Naive thymus-derived CD4-positive, alpha-beta T cell (primary cell): Measurements from ENCODE around the gene RGS6. TPM values are rescaled to one million over a fixed set of nuclear protein-coding genes. Genes with fewer than 3 reads are reported as not detected.

Experiments used
- ATAC-seq: fragments of 150-1000 bp; cut with Tn5 transposase; 2 replicates; pipeline ENCODE4 v1.10.0; 2021; ENCODE audit warnings: mild to moderate bottlenecking, moderate library complexity
- CTCF ChIA-PET: fragments of 350-600 bp; sonication (Branson Sonifier 250); formaldehyde crosslinking; loops from one replicate; lab custom pipeline; 2021; ENCODE audit warnings: antibody characterized with exemption; lab: Charles Lee
- POLR2A ChIA-PET: fragments of 350-600 bp; sonication (Branson Sonifier 250); formaldehyde crosslinking; loops from one replicate; lab custom pipeline; 2021; ENCODE audit warnings: antibody characterized with exemption, inconsistent platforms; lab: Charles Lee
- DNase-seq, 9 donors: peaks; one replicate each; pipeline versions ENCODE4 v3.0.0 to v3.0.0-alpha.2; 2020 to 2022; ENCODE audit warnings: mixed read lengths in 1 of 9
- H3K27ac ChIP-seq: one replicate; pipeline ENCODE4 v1.7.0; 2013; ENCODE audit warnings: mild to moderate bottlenecking, low read depth, low read length, moderate library complexity
- H3K27me3 ChIP-seq, 2 donors: one replicate each; pipeline ENCODE4 v1.7.0; 2013; ENCODE audit warnings: low read length in 2 of 2, mild to moderate bottlenecking in 2 of 2, moderate library complexity in 2 of 2; ENCODE audit not compliant: control insufficient read depth in 2 of 2, insufficient read depth in 2 of 2
- H3K36me3 ChIP-seq, 3 experiments: 1 replicate in 2 of 3; 2 replicates in 1 of 3; pipeline ENCODE4 v1.7.0; 2013; ENCODE audit warnings: low read length in 3 of 3, mild to moderate bottlenecking in 3 of 3, moderate library complexity in 1 of 3; ENCODE audit not compliant: insufficient read depth in 3 of 3, control insufficient read depth in 2 of 3
- H3K4me1 ChIP-seq, 2 donors: one replicate each; pipeline ENCODE4 v1.7.0; 2013; ENCODE audit warnings: low read length in 2 of 2, mild to moderate bottlenecking in 2 of 2, moderate library complexity in 1 of 2; ENCODE audit not compliant: control insufficient read depth in 2 of 2, insufficient read depth in 2 of 2
- H3K4me3 ChIP-seq: 2 replicates; pipeline ENCODE4 v1.7.0; 2013; ENCODE audit warnings: mild to moderate bottlenecking, low read length
- H3K9me3 ChIP-seq, 3 experiments: 1 replicate in 2 of 3; 2 replicates in 1 of 3; pipeline ENCODE4 v1.7.0; 2013; ENCODE audit warnings: low read length in 3 of 3; ENCODE audit not compliant: control insufficient read depth in 2 of 3
- H3K27ac Mint-ChIP-seq, 9 donors: one replicate each; pipeline ENCODE4 v1.8.0; 2020 to 2022; ENCODE audit warnings: mixed read lengths in 9 of 9, mild to moderate bottlenecking in 8 of 9, moderate library complexity in 5 of 9, inconsistent platforms in 2 of 9
- H3K27me3 Mint-ChIP-seq, 5 donors: one replicate each; pipeline ENCODE4 v1.8.0; 2021 to 2022; ENCODE audit warnings: mixed read lengths in 5 of 5, mild to moderate bottlenecking in 1 of 5
- H3K36me3 Mint-ChIP-seq, 5 donors: one replicate each; pipeline ENCODE4 v1.8.0; 2020 to 2022; ENCODE audit warnings: mixed read lengths in 5 of 5, mild to moderate bottlenecking in 3 of 5, inconsistent platforms in 1 of 5
- H3K4me1 Mint-ChIP-seq, 7 donors: one replicate each; pipeline ENCODE4 v1.8.0; 2020 to 2022; ENCODE audit warnings: mixed read lengths in 7 of 7, mild to moderate bottlenecking in 3 of 7, inconsistent platforms in 1 of 7
- H3K4me3 Mint-ChIP-seq, 10 donors: one replicate each; pipeline ENCODE4 v1.8.0; 2020 to 2022; ENCODE audit warnings: mild to moderate bottlenecking in 10 of 10, mixed read lengths in 10 of 10, moderate library complexity in 6 of 10, inconsistent platforms in 2 of 10
- H3K9me3 Mint-ChIP-seq, 11 donors: one replicate each; pipeline ENCODE4 v1.8.0; 2020 to 2022; ENCODE audit warnings: mixed read lengths in 11 of 11, mild to moderate bottlenecking in 4 of 11, inconsistent platforms in 1 of 11, moderate library complexity in 1 of 11
- intact Hi-C, 2 donors: fragments of 100-400 bp; cut with micrococcal nuclease; formaldehyde crosslinking; loops; one replicate each; pipeline ENCODE4 v1.15.1; 2023
- polyA plus RNA-seq, 2 donors: library from polyadenylated mRNA; unstranded; fragments of 300-500 nt; fragmentation: Illumina TruSeq; gene quantifications; one replicate each; pipeline ENCODE4 v1.2.3, GENCODE V29; 2021
- total RNA-seq, 6 experiments: library from RNA in 5 of 6; stranded (reverse) in 5 of 6; gene quantifications; 1 replicate in 5 of 6; 2 replicates in 1 of 6; pipeline ENCODE4 v1.2.3 and lab custom pipeline; 2021 to 2026

The RGS6 gene
- total and polyA plus RNA-seq, 7 experiments from 2014 or later = 0.29 to 0.97 TPM; not detected in 5

- intact Hi-C loops = no loop called here
- H3K4me1 Mint-ChIP-seq = no peaks in the 10 kb centered on the region
- H3K27ac Mint-ChIP-seq = no peak overlapping the region
- no peaks in the 10 kb centered on the region for H3K9me3 ChIP-seq
- ChIA-PET CTCF (no interaction called here), POLR2A (no interaction called here)
- H3K36me3 Mint-ChIP-seq = peaks cover 0 to 4% (median 0%) of the 10 kb centered on the region in 5 donors
- no peak overlapping the region for H3K4me3 ChIP-seq
- H3K36me3 ChIP-seq = no peaks in the 10 kb centered on the region
- H3K27me3 Mint-ChIP-seq = peaks cover 8 to 34% (median 21%) of the 10 kb centered on the region in 5 donors
- no peak for DNase-seq
- H3K9me3 Mint-ChIP-seq = peaks cover 0 to 14% (median 5%) of the 10 kb centered on the region in 11 donors
- H3K4me3 Mint-ChIP-seq = no peak overlapping the region
- no peaks in the 10 kb centered on the region for H3K4me1 ChIP-seq
- H3K27me3 ChIP-seq = no peaks in the 10 kb centered on the region
- H3K27ac ChIP-seq = no peak overlapping the region
- ATAC-seq = no peak
Measured at GRCh38 chr14:71970272-71970671, 38.0 kb downstream of the RGS6 start.

- Histone ChIP-seq H3K36me3 (no peaks in the 10 kb centered on the region), H3K9me3 (no peaks in the 10 kb centered on the region), H3K27ac (no peak overlapping the region), H3K27me3 (peaks cover 0 to 2% of the 10 kb centered on the region in 2 donors), H3K4me3 (no peak overlapping the region), H3K4me1 (no peaks in the 10 kb centered on the region)
- Mint-ChIP-seq H3K27ac (no peak overlapping the region), H3K9me3 (peaks cover 0 to 6% (median 0%) of the 10 kb centered on the region in 11 donors), H3K36me3 (no peaks in the 10 kb centered on the region), H3K4me1 (peaks cover 0 to 6% (median 0%) of the 10 kb centered on the region in 7 donors), H3K4me3 (no peak overlapping the region), H3K27me3 (peaks cover 4 to 35% (median 30%) of the 10 kb centered on the region in 5 donors)
- intact Hi-C loops = no loop called here
- DNase-seq (no peak), ATAC-seq (no peak)
- ChIA-PET CTCF (no interaction called here), POLR2A (no interaction called here)
Measured at GRCh38 chr14:71985538-71986189, 53.4 kb downstream of the RGS6 start.

- Mint-ChIP-seq H3K9me3 (peaks cover 0 to 2% (median 0%) of the 10 kb centered on the region in 11 donors), H3K27me3 (peaks cover 4 to 19% (median 17%) of the 10 kb centered on the region in 5 donors), H3K27ac (no peak overlapping the region), H3K4me1 (peaks cover 0 to 4% (median 0%) of the 10 kb centered on the region in 7 donors), H3K36me3 (no peaks in the 10 kb centered on the region), H3K4me3 (no peak overlapping the region)
- no peaks in the 10 kb centered on the region for H3K27me3 ChIP-seq
- no peaks in the 10 kb centered on the region for H3K36me3 ChIP-seq
- no peak for ATAC-seq
- H3K4me1 ChIP-seq = no peaks in the 10 kb centered on the region
- H3K27ac ChIP-seq = no peak overlapping the region
- POLR2A ChIA-PET = no interaction called here
- no peaks in the 10 kb centered on the region for H3K9me3 ChIP-seq
- DNase-seq = no peak
- CTCF ChIA-PET = no interaction called here
- intact Hi-C loops = no loop called here
- no peak overlapping the region for H3K4me3 ChIP-seq
Measured at GRCh38 chr14:71988476-71988875, 56.2 kb downstream of the RGS6 start.

- Histone ChIP-seq H3K9me3 (no peaks in the 10 kb centered on the region), H3K36me3 (no peaks in the 10 kb centered on the region), H3K27ac (no peak overlapping the region), H3K4me1 (no peaks in the 10 kb centered on the region), H3K27me3 (no peaks in the 10 kb centered on the region), H3K4me3 (no peak overlapping the region)
- DNase-seq (no peak), ATAC-seq (no peak)
- no peaks in the 10 kb centered on the region for H3K36me3 Mint-ChIP-seq
- no peaks in the 10 kb centered on the region for H3K4me1 Mint-ChIP-seq
- no peak overlapping the region for H3K4me3 Mint-ChIP-seq
- peaks cover under 1 to 15% (median 12%) of the 10 kb centered on the region in 5 donors for H3K27me3 Mint-ChIP-seq
- POLR2A ChIA-PET = no interaction called here
- CTCF ChIA-PET = no interaction called here
- H3K27ac Mint-ChIP-seq = no peak overlapping the region
- H3K9me3 Mint-ChIP-seq = peaks cover 0 to 2% (median 0%) of the 10 kb centered on the region in 11 donors
- intact Hi-C loops = no loop called here
Measured at GRCh38 chr14:71988939-71989338, 56.7 kb downstream of the RGS6 start.

GRCh38 chr14:71994416-71994815, 62.2 kb downstream of the RGS6 start:
- ChIA-PET POLR2A (no interaction called here), CTCF (no interaction called here)
- H3K27ac Mint-ChIP-seq = no peak overlapping the region
- H3K9me3 Mint-ChIP-seq = peaks cover 0 to 3% (median 0%) of the 10 kb centered on the region in 11 donors
- ATAC-seq = no peak
- Histone ChIP-seq H3K27ac (no peak overlapping the region), H3K27me3 (no peaks in the 10 kb centered on the region), H3K36me3 (no peaks in the 10 kb centered on the region), H3K4me1 (no peaks in the 10 kb centered on the region), H3K9me3 (no peaks in the 10 kb centered on the region), H3K4me3 (no peak overlapping the region)
- no peaks in the 10 kb centered on the region for H3K36me3 Mint-ChIP-seq
- DNase-seq = no peak
- no peaks in the 10 kb centered on the region for H3K4me1 Mint-ChIP-seq
- H3K4me3 Mint-ChIP-seq = no peak overlapping the region
- intact Hi-C loops = no loop called here
- peaks cover 0 to 6% (median 4%) of the 10 kb centered on the region in 5 donors for H3K27me3 Mint-ChIP-seq

- Mint-ChIP-seq H3K27me3 (peaks cover 0 to 7% (median 4%) of the 10 kb centered on the region in 5 donors), H3K4me1 (no peaks in the 10 kb centered on the region), H3K27ac (no peak overlapping the region), H3K4me3 (no peak overlapping the region), H3K36me3 (peaks cover 0 to 5% (median 0%) of the 10 kb centered on the region in 5 donors), H3K9me3 (peaks cover 0 to 11% (median 3%) of the 10 kb centered on the region in 11 donors)
- intact Hi-C loops = no loop called here
- no peak for DNase-seq
- H3K9me3 ChIP-seq = no peaks in the 10 kb centered on the region
- ChIA-PET POLR2A (no interaction called here), CTCF (no interaction called here)
- ATAC-seq = no peak
- no peak overlapping the region for H3K27ac ChIP-seq
- H3K36me3 ChIP-seq = no peaks in the 10 kb centered on the region
- no peak overlapping the region for H3K4me3 ChIP-seq
- no peaks in the 10 kb centered on the region for H3K27me3 ChIP-seq
- no peaks in the 10 kb centered on the region for H3K4me1 ChIP-seq
Measured at GRCh38 chr14:71995741-71996140, 63.5 kb downstream of the RGS6 start.

GRCh38 chr14:71996610-71997009, 64.4 kb downstream of the RGS6 start:
- Histone ChIP-seq H3K4me1 (no peaks in the 10 kb centered on the region), H3K9me3 (no peaks in the 10 kb centered on the region), H3K27me3 (no peaks in the 10 kb centered on the region), H3K27ac (no peak overlapping the region), H3K4me3 (no peak overlapping the region), H3K36me3 (no peaks in the 10 kb centered on the region)
- ATAC-seq (no peak), DNase-seq (no peak)
- ChIA-PET CTCF (no interaction called here), POLR2A (no interaction called here)
- Mint-ChIP-seq H3K27ac (no peak overlapping the region), H3K4me3 (no peak overlapping the region), H3K36me3 (peaks cover 0 to 5% (median 0%) of the 10 kb centered on the region in 5 donors), H3K9me3 (peaks cover 0 to 11% (median 3%) of the 10 kb centered on the region in 11 donors), H3K4me1 (no peaks in the 10 kb centered on the region), H3K27me3 (peaks cover 0 to 7% (median 3%) of the 10 kb centered on the region in 5 donors)
- intact Hi-C loops = no loop called here
